Activated CD4-positive, alpha-beta memory T cell treated with anti-CD3 and anti-CD28 coated beads for 36 hours (primary cell): ENCODE data around the gene RAB35. TPM values are rescaled to one million over a fixed set of nuclear protein-coding genes. Genes with fewer than 3 reads are reported as not detected.

Experiments used
- CTCF ChIA-PET: fragments of 350-600 bp; sonication (Branson Sonifier 250); formaldehyde crosslinking; loops from one replicate; lab custom pipeline; 2021; ENCODE audit warnings: antibody characterized with exemption, inconsistent platforms; lab: Charles Lee
- POLR2A ChIA-PET: fragments of 350-600 bp; sonication (Branson Sonifier 250); formaldehyde crosslinking; loops from one replicate; lab custom pipeline; 2021; ENCODE audit warnings: antibody characterized with exemption; lab: Charles Lee
- DNase-seq: peaks from one replicate; pipeline ENCODE4 v3.0.0-alpha.2; 2020
- H3K27ac Mint-ChIP-seq: one replicate; pipeline ENCODE4 v1.8.0; 2021; ENCODE audit warnings: mixed read lengths
- H3K27me3 Mint-ChIP-seq: one replicate; pipeline ENCODE4 v1.8.0; 2021; ENCODE audit warnings: mixed read lengths
- H3K36me3 Mint-ChIP-seq: one replicate; pipeline ENCODE4 v1.8.0; 2021; ENCODE audit warnings: mixed read lengths
- H3K4me1 Mint-ChIP-seq: one replicate; pipeline ENCODE4 v1.8.0; 2021; ENCODE audit warnings: low read depth, mixed read lengths
- H3K4me3 Mint-ChIP-seq: one replicate; pipeline ENCODE4 v1.8.0; 2021; ENCODE audit warnings: mild to moderate bottlenecking, mixed read lengths
- H3K9me3 Mint-ChIP-seq: one replicate; pipeline ENCODE4 v1.8.0; 2021; ENCODE audit warnings: mixed read lengths
- intact Hi-C: fragments of 100-400 bp; cut with micrococcal nuclease; formaldehyde crosslinking; loops from one replicate; pipeline ENCODE4 v1.15.1; 2023
- total RNA-seq, 2 experiments: library from RNA; stranded (reverse); gene quantifications; one replicate each; pipeline ENCODE4 v1.2.3, GENCODE V29; 2021

Gene RAB35
- total RNA-seq, 2 experiments from 2014 or later, result 62.1 to 66.4 TPM

DNA sequence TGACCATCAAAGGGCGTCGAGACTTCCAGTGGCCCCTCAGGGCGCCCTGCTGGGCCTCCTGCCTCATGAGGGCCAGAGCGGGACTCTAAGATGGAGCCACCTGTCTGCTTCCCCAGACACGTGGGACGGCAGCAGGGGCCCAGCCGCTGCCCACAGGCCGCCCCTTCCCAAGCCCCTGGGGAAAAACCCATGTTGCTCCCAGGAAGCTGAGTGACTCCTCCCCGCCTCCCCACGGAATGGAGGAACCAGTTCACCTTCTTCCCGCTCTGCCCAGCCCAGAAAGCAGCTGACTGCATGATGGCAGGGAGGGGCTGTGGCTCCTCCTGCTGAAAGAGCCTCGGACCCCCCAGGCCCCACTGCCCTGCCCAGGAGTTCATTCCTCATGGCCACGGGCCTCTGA, 14.9 kb downstream of the RAB35 start:
- ChIA-PET POLR2A (no interaction called here), CTCF (no interaction called here)
- H3K36me3 Mint-ChIP-seq, result peaks cover 23% of the 10 kb centered on the region
- H3K27ac Mint-ChIP-seq, result peak overlapping the region; percentile 88
- no peaks in the 10 kb centered on the region for H3K9me3 Mint-ChIP-seq
- no peak for DNase-seq
- H3K27me3 Mint-ChIP-seq, result no peaks in the 10 kb centered on the region
- peaks cover 32% of the 10 kb centered on the region for H3K4me1 Mint-ChIP-seq
- intact Hi-C loops, result no loop called here
- peak overlapping the region; percentile 24 for H3K4me3 Mint-ChIP-seq

DNA sequence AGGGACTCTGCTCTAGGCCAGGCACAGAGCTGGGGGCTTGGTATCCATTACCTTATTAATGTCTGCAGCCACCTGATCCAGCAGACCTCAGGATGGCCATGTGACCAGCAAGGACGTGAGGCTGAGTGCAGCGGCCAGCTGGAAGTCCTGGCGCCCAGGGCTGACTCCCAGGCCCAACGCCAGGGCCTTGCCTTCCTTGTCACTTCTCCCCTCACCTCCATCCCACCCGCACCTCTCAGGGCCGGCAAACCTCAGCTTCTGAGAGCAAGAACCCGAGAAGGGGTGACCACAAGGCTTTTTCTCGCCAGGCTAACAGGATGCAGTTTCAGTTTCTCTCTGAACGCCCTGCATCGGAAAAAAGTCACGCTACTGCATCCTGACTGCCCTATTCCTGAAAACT, 15.4 kb downstream of the RAB35 start:
- peaks cover 31% of the 10 kb centered on the region for H3K4me1 Mint-ChIP-seq
- no peaks in the 10 kb centered on the region for H3K27me3 Mint-ChIP-seq
- CTCF ChIA-PET, result no interaction called here
- peak overlapping the region; percentile 88 for H3K27ac Mint-ChIP-seq
- peak overlapping the region; percentile 24 for H3K4me3 Mint-ChIP-seq
- DNase-seq, result no peak
- no peaks in the 10 kb centered on the region for H3K9me3 Mint-ChIP-seq
- H3K36me3 Mint-ChIP-seq, result peaks cover 24% of the 10 kb centered on the region
- POLR2A ChIA-PET, result no interaction called here
- intact Hi-C loops, result no loop called here

DNA sequence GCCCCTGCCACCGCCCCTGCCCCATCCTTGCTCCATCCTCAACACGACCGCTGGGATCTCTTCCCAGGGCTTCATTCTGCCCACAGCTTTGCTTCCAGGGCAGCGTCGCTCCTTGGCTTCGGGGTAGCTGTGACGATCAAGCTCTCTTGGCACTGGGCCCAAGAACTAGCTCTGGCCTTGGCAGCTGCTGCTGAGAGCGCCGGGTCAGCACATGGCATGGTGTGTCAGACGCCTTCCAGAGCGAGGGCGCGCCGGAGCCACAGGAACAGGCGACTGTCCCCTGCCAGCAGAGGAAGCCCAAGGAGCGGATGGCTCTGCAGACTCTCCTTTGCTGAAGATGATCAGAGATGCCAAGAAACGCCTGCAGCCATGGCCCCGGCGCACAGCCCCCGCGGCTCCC, 15.9 kb downstream of the RAB35 start:
- no peaks in the 10 kb centered on the region for H3K27me3 Mint-ChIP-seq
- H3K9me3 Mint-ChIP-seq, result no peaks in the 10 kb centered on the region
- H3K36me3 Mint-ChIP-seq, result peaks cover 22% of the 10 kb centered on the region
- H3K4me1 Mint-ChIP-seq, result peaks cover 27% of the 10 kb centered on the region
- POLR2A ChIA-PET, result interaction anchor here (0.8 to 1.3 kb wide), 3 partner anchors 14 to 18 kb away, joined by 3 read pairs; no protein-coding TSS in a partner anchor
- CTCF ChIA-PET, result interaction anchor here (0.6 to 0.8 kb wide), 2 partner anchors 13 to 212 kb away, joined by 3 to 6 read pairs; no protein-coding TSS in a partner anchor
- no peak overlapping the region for H3K4me3 Mint-ChIP-seq
- DNase-seq, result no peak
- peak overlapping the region; percentile 38 for H3K27ac Mint-ChIP-seq
- intact Hi-C loops, result no loop called here

DNA sequence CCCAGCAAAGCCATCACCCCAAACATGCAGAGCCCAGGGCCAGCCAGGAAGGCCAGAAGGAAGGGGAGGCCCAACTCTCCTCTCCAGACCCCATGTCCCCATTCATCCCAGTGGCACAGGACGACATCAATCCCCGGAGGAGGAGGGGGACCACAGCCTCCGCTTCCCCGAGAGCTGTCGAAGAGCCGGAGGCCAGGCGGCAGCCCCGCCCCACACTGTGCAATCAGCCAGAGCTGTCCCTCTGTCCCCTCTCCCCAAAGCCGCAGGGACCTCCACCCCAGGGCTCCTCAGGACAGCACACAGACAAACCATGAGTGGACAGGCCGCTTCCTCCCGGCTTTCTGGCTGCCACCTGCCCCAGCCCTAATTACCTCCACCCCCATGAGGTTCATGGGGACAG, 16.8 kb downstream of the RAB35 start:
- no peaks in the 10 kb centered on the region for H3K27me3 Mint-ChIP-seq
- H3K4me1 Mint-ChIP-seq, result peaks cover 23% of the 10 kb centered on the region
- H3K27ac Mint-ChIP-seq, result no peak overlapping the region
- H3K36me3 Mint-ChIP-seq, result peaks cover 15% of the 10 kb centered on the region
- intact Hi-C loops, result no loop called here
- POLR2A ChIA-PET, result interaction anchor here (1.2 to 1.3 kb wide), 2 partner anchors 16 to 18 kb away, joined by 3 read pairs; no protein-coding TSS in a partner anchor
- H3K4me3 Mint-ChIP-seq, result no peak overlapping the region
- no peaks in the 10 kb centered on the region for H3K9me3 Mint-ChIP-seq
- CTCF ChIA-PET, result interaction anchor here (0.6 to 0.8 kb wide), 2 partner anchors 13 to 211 kb away, joined by 3 to 6 read pairs; no protein-coding TSS in a partner anchor
- DNase-seq, result no peak

DNA sequence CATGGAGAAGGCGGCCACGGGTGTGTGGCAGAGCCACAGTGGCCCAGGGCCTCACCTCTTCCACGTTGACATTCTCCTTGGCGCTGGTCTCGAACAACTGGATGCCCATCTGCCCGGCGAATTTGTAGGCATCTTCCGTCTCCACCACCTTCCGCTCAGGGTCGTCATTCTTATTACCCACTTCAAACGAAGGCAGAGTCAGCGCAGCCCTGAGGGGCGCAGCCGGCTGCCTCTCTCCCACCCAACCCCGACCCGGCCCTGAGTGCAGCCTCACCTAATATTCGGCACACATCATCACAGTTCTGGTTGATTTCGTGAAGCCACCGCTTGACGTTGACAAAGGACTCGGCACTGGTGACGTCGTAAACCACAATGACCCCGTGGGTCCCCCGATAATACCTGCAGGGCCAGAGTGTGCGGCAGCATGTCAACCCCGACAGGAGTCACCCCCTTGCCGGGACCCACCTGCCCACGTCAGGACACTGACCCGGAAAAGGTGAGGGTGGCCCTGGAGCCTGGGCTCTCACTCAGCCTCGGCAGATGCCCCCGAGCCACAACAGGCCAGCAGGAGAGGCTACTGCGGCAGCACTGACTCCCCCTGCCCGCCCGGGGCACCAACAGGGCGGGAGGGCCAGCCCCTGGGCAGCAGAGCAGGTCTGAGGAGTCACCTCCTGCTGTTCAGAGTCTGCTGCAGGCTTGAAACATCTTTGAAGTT, 17.6 kb downstream of the RAB35 start:
- H3K36me3 Mint-ChIP-seq, result peaks cover 12% of the 10 kb centered on the region
- H3K9me3 Mint-ChIP-seq, result no peaks in the 10 kb centered on the region
- intact Hi-C loops, result no loop called here
- no peak overlapping the region for H3K27ac Mint-ChIP-seq
- no peak for DNase-seq
- ChIA-PET CTCF (no interaction called here), POLR2A (no interaction called here)
- peaks cover 22% of the 10 kb centered on the region for H3K4me1 Mint-ChIP-seq
- no peaks in the 10 kb centered on the region for H3K27me3 Mint-ChIP-seq
- no peak overlapping the region for H3K4me3 Mint-ChIP-seq

DNA sequence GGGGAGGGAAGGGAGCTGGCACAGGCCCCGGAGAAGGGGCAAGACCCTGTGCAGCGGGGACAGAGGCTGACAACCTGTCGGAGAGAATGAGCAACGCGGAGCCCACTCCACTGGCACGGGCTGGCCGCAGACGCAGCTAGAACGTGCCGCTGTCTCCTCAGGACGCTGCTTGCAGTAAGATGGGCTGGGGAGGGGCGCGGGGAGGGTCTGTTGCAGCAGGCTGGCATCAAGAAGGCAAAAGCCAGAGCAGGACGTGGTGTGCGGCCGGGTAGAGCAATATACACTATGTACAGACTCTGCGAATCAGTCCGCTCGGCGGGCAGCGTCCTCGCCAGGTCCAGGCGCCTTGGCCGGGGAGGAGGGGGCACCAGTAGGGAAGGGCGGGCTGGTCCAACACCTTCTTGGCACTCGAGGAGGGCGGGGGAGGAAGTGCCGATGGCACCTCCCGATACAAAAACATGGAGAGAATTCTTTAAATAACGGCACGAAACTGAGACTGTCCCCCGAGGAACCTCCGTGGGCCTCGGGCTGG, 19.8 kb downstream of the RAB35 start:
- no peak overlapping the region for H3K27ac Mint-ChIP-seq
- intact Hi-C loops, result no loop called here
- H3K27me3 Mint-ChIP-seq, result no peaks in the 10 kb centered on the region
- H3K36me3 Mint-ChIP-seq, result peaks cover 10% of the 10 kb centered on the region
- DNase-seq, result no peak
- H3K4me1 Mint-ChIP-seq, result peaks cover 8% of the 10 kb centered on the region
- H3K4me3 Mint-ChIP-seq, result no peak overlapping the region
- ChIA-PET CTCF (interaction anchor here (0.6 to 1.1 kb wide), 2 partner anchors 10 to 11 kb away, joined by 3 to 6 read pairs; no protein-coding TSS in a partner anchor), POLR2A (interaction anchor here (0.8 to 0.9 kb wide), 2 partner anchors 13 to 18 kb away, joined by 3 read pairs; no protein-coding TSS in a partner anchor)
- H3K9me3 Mint-ChIP-seq, result no peaks in the 10 kb centered on the region

DNA sequence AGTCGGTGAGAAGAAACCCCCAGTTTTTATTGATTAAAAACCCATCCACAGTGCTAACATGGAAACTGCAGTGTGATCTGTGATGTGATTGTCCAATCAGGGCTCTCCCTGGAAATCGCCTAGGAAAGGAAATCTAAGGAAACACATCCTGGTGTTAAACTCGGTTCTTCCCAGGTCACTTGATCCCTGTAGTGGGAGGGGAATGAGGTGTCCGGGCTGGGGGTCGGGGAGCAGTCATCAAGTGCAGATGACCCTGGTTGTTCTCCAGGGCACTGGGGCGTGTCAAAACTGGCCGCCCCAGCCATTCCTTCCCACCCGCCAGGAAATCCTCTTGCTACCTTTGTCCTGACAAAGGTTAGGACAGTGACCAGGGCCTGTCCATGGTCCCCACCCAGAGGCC, 20.8 kb downstream of the RAB35 start:
- no peaks in the 10 kb centered on the region for H3K9me3 Mint-ChIP-seq
- no peaks in the 10 kb centered on the region for H3K27me3 Mint-ChIP-seq
- no peak overlapping the region for H3K4me3 Mint-ChIP-seq
- intact Hi-C loops, result no loop called here
- H3K4me1 Mint-ChIP-seq, result no peaks in the 10 kb centered on the region
- DNase-seq, result no peak
- H3K27ac Mint-ChIP-seq, result peak overlapping the region; percentile 38
- peaks cover 17% of the 10 kb centered on the region for H3K36me3 Mint-ChIP-seq
- ChIA-PET POLR2A (interaction anchor here (0.8 kb wide), 1 partner anchor 14 kb away, joined by 3 read pairs; no protein-coding TSS in a partner anchor), CTCF (no interaction called here)

DNA sequence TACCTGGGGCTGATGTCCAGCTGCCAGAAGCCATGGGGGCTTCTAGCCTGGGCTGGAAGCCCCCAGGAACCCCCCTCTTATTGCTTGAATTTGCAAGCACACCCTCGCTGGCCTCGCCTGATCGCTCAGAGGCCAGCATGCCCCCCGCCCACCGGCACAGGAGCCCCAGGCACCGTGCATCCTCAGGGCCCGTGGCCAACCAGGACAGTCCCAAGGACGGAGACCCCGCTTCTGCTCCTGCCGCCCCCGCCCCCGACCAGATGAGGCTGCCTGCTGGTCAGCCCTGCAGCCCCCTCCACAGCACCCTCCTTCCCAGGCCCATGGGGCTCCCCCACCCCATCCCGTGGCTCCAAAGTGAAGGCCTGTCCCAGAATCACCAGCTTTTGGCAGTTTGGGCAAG, 21.2 kb downstream of the RAB35 start:
- Mint-ChIP-seq H3K27me3 (no peaks in the 10 kb centered on the region), H3K27ac (no peak overlapping the region), H3K4me3 (no peak overlapping the region), H3K4me1 (no peaks in the 10 kb centered on the region), H3K36me3 (peaks cover 20% of the 10 kb centered on the region), H3K9me3 (no peaks in the 10 kb centered on the region)
- intact Hi-C loops, result no loop called here
- ChIA-PET POLR2A (no interaction called here), CTCF (no interaction called here)
- DNase-seq, result no peak

DNA sequence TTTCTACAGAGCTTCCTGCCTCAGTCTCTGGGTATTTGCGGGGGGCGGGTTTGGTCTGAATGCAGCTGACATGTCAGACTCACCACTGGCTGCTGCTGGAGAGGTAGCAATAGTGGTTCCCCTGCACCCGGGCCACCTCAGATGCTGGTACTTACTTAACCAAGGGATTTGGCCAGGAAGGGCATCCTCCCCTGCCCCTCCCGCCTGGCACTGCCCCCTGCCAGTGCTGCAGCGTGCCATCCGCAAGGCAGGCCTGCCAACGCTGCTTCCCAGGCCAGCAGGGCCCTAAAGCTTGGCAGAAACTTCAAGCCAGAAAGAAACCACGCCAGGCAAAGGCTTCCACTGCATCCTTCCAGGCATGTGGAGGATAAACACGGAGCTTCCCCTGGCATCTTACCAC, 22.1 kb downstream of the RAB35 start:
- no peaks in the 10 kb centered on the region for H3K27me3 Mint-ChIP-seq
- POLR2A ChIA-PET, result interaction anchor here (0.6 to 1.2 kb wide), 3 partner anchors 15 to 105 kb away, joined by 3 to 4 read pairs (median 3); partner anchors contain the start of genes BICDL1 and RAB35
- peaks cover 28% of the 10 kb centered on the region for H3K36me3 Mint-ChIP-seq
- intact Hi-C loops, result no loop called here
- no peaks in the 10 kb centered on the region for H3K4me1 Mint-ChIP-seq
- CTCF ChIA-PET, result no interaction called here
- H3K4me3 Mint-ChIP-seq, result no peak overlapping the region
- DNase-seq, result no peak
- H3K27ac Mint-ChIP-seq, result no peak overlapping the region
- H3K9me3 Mint-ChIP-seq, result no peaks in the 10 kb centered on the region

DNA sequence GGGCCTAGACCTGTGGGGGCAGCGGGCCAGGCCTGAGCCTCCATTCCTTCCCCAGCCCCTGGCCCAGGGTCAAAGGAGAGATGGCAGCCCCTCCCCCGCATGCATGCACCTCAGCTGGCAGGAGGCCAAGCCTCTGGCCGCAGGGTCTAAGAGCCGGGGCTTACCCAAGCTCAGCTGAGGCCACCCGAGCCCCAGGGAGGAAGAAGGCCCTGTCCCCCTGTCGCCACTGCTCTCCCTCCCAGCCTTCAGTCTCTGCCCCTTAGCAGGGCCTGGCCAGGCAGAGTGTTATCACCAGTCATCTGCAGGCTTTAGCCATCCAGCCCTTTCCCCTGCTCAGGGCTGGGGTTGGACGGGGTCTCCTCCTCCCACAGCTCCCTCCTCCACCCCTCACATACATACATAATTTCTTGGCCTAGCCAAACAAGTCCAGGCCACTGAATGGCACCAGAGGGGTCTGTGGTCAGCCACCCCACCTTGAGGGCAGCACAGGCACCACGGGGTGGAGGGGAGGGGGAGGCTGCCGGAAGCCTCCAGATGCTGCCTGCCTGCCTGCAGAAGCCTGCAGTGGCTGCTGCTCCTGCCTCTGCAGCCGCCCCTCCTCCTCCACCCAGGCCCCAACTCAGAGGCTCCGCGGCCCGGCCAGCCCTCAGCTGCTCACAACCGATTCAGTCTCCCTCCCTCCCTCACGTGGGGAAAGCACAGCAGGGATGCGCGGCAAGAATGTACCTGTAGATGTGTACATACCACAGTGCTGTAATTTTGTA, 22.8 kb downstream of the RAB35 start:
- H3K4me1 Mint-ChIP-seq, result no peaks in the 10 kb centered on the region
- POLR2A ChIA-PET, result interaction anchor here (0.9 to 1.2 kb wide), 2 partner anchors 22 to 104 kb away, joined by 3 read pairs; partner anchors contain the start of genes BICDL1 and RAB35
- no peak overlapping the region for H3K4me3 Mint-ChIP-seq
- CTCF ChIA-PET, result no interaction called here
- DNase-seq, result no peak
- H3K27me3 Mint-ChIP-seq, result no peaks in the 10 kb centered on the region
- intact Hi-C loops, result no loop called here
- peaks cover 33% of the 10 kb centered on the region for H3K36me3 Mint-ChIP-seq
- H3K27ac Mint-ChIP-seq, result peak overlapping the region; percentile 42
- no peaks in the 10 kb centered on the region for H3K9me3 Mint-ChIP-seq

DNA sequence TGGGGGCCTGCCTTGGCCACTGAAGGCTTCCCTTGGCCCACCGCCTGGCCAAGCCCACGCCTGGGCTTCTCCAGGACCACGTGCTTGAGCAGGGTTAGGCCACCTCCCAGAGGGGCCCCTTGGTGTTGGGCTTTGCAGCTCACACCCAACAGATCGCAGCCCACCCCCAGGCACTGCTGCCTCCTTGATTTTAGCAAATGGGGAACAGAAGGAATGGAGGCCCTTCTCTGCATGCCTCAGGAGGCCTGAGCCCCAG, 23.3 kb downstream of the RAB35 start:
- no peaks in the 10 kb centered on the region for H3K27me3 Mint-ChIP-seq
- H3K4me3 Mint-ChIP-seq, result no peak overlapping the region
- no peaks in the 10 kb centered on the region for H3K4me1 Mint-ChIP-seq
- intact Hi-C loops, result no loop called here
- ChIA-PET CTCF (no interaction called here), POLR2A (interaction anchor here (1.2 kb wide), 1 partner anchor 104 kb away, joined by 3 read pairs; the partner anchor contains the start of gene BICDL1)
- DNase-seq, result no peak
- H3K36me3 Mint-ChIP-seq, result peaks cover 35% of the 10 kb centered on the region
- H3K9me3 Mint-ChIP-seq, result no peaks in the 10 kb centered on the region
- peak overlapping the region; percentile 18 for H3K27ac Mint-ChIP-seq
